T-cell (primary cell): ENCODE results near the gene TMEM184B. TPM values are rescaled to one million over a fixed set of nuclear protein-coding genes. Genes with fewer than 3 reads are reported as not detected.

Experiments
- ATAC-seq, 4 experiments: fragments of 200-7000 bp in 3 of 4; fragments of 150-1000 bp in 1 of 4; cut with Tn5 transposase; replicated peaks in 1 of 4; 1 replicate in 3 of 4; 2 replicates in 1 of 4; pipeline ENCODE4 v1.10.0; 2021; ENCODE audit warnings: moderate library complexity in 3 of 4, mild to moderate bottlenecking in 2 of 4, moderate number of reproducible peaks in 1 of 4
- CTCF ChIA-PET, 2 donors: fragments of 300-600 bp; sonication (Branson Sonifier 250); formaldehyde crosslinking; loops; one replicate each; lab custom pipeline; 2022; ENCODE audit warnings: antibody characterized with exemption in 2 of 2; lab: Charles Lee
- POLR2A ChIA-PET, 2 donors: fragments of 300-600 bp; sonication (Branson Sonifier 250); formaldehyde crosslinking; loops; one replicate each; lab custom pipeline; 2022; ENCODE audit warnings: antibody characterized with exemption in 2 of 2; lab: Charles Lee
- DNase-seq, 35 experiments: peaks; one replicate each; pipeline versions ENCODE4 v3.0.0 to v3.0.0-alpha.2; 2013 to 2023
- H3K27ac ChIP-seq: one replicate; pipeline ENCODE4 v1.5.1; 2013; ENCODE audit warnings: low read length
- H3K27me3 ChIP-seq, 2 experiments: replicated peaks in 1 of 2; 1 replicate in 1 of 2; 2 replicates in 1 of 2; pipeline versions ENCODE4 v1.6.1 to v1.7.0; 2013; ENCODE audit warnings: low read length in 1 of 2, mixed read lengths in 1 of 2; ENCODE audit not compliant: control insufficient read depth in 2 of 2, insufficient read depth in 2 of 2; ENCODE audit errors: extremely low read depth in 1 of 2
- H3K36me3 ChIP-seq, 2 donors: 1 replicate in 1 of 2; 2 replicates in 1 of 2; pipeline versions ENCODE4 v1.6.1 to v1.7.0; 2013; ENCODE audit warnings: low read length in 1 of 2; ENCODE audit not compliant: control insufficient read depth in 2 of 2, insufficient read depth in 1 of 2; ENCODE audit errors: extremely low read depth in 1 of 2
- H3K4me1 ChIP-seq, 2 experiments: 1 replicate in 1 of 2; 2 replicates in 1 of 2; pipeline versions ENCODE4 v1.6.1 to v1.7.0; 2013; ENCODE audit warnings: low read length in 2 of 2, mixed read lengths in 1 of 2; ENCODE audit not compliant: insufficient read depth in 2 of 2, control insufficient read depth in 1 of 2; ENCODE audit errors: extremely low read depth in 1 of 2
- H3K4me3 ChIP-seq, 2 donors: 1 replicate in 1 of 2; 2 replicates in 1 of 2; pipeline versions ENCODE4 v1.5.1 to v1.7.0; 2013; ENCODE audit warnings: mild to moderate bottlenecking in 2 of 2, low read length in 1 of 2, moderate library complexity in 1 of 2; ENCODE audit not compliant: control insufficient read depth in 1 of 2; ENCODE audit errors: extremely low read depth in 1 of 2
- H3K9me3 ChIP-seq: 2 replicates; pipeline ENCODE4 v1.7.0; 2013
- H3K27ac Mint-ChIP-seq, 2 donors: one replicate each; pipeline ENCODE4 v1.8.0; 2020 to 2021; ENCODE audit warnings: mild to moderate bottlenecking in 2 of 2, mixed read lengths in 2 of 2
- H3K27me3 Mint-ChIP-seq, 2 donors: one replicate each; pipeline ENCODE4 v1.8.0; 2021 to 2022; ENCODE audit warnings: mixed read lengths in 2 of 2
- H3K36me3 Mint-ChIP-seq: one replicate; pipeline ENCODE4 v1.8.0; 2021; ENCODE audit warnings: mixed read lengths
- H3K4me1 Mint-ChIP-seq, 3 donors: one replicate each; pipeline ENCODE4 v1.8.0; 2020 to 2022; ENCODE audit warnings: mixed read lengths in 3 of 3, mild to moderate bottlenecking in 1 of 3
- H3K4me3 Mint-ChIP-seq, 3 donors: one replicate each; pipeline ENCODE4 v1.8.0; 2020 to 2022; ENCODE audit warnings: mild to moderate bottlenecking in 3 of 3, mixed read lengths in 3 of 3, moderate library complexity in 3 of 3
- H3K9me3 Mint-ChIP-seq, 3 donors: one replicate each; pipeline ENCODE4 v1.8.0; 2020 to 2022; ENCODE audit warnings: mixed read lengths in 3 of 3
- WGBS: methylation state at CpG from one replicate; pipeline ENCODE4 v1.1.5; 2013; ENCODE audit warnings: missing lambda C conversion rate; ENCODE audit not compliant: insufficient coverage; 5-methylcytosine and 5-hydroxymethylcytosine counted together
- total RNA-seq, 35 experiments: library from RNA in 6 of 35; stranded (reverse) in 6 of 35; fragments of 120-200 nt in 1 of 35; gene quantifications; one replicate each; pipeline versions ENCODE4 v1.2.1 to v1.2.4 and lab custom pipeline; 2013 to 2026

TMEM184B gene
- total RNA-seq, 5 donors from 2014 or later (not counting 1 experiment from before 2014, with no cell fraction given): 30.8 to 41.3 (median 35.8) TPM

DNA sequence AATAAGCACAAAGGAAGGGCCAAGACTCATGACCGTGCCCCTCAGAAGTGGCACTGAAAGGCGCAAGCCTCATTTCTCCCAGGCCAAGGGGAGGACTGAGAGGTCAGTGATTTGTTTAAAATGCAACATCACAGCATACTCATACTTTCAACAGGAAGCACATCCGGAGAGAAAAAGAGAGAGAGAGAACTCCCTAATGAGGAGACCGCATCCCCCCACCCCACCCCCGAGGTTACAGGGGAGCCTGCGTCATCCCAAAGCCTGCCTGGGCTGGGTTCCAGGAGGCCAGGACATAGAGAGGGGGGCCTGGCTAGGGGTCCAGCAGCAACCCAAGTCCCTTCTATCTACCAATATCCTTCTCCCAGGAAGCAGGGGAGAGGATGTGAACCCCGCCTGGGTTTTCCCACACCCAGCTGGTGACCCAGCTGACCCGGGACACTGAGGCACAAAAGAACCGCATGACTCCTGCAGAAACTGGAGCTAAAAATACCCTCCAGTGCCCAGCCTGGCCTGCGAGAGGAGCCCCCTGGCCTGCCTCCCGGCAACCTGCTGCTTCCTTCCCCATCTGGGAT, 40.7 kb upstream of the TMEM184B start:
- ChIA-PET CTCF (no interaction called here), POLR2A (interaction anchor here in 1 of 2 donors (0.6 kb wide), 1 partner anchor 17 kb away, joined by 3 read pairs; no protein-coding TSS in a partner anchor)
- no peak overlapping the region for H3K4me3 ChIP-seq
- peak overlapping the region; percentile 95 to 96 for H3K27ac Mint-ChIP-seq
- no peaks in the 10 kb centered on the region for H3K27me3 Mint-ChIP-seq
- H3K36me3 Mint-ChIP-seq: peaks cover 3% of the 10 kb centered on the region
- peaks cover 2 to 74% of the 10 kb centered on the region in 2 experiments for H3K4me1 ChIP-seq
- ATAC-seq (no peak), DNase-seq (peak in 17 of 35 experiments; percentile 16 to 53 (median 37))
- H3K4me3 Mint-ChIP-seq: peak overlapping the region in 2 of 3 donors; percentile 39 to 82
- H3K9me3 ChIP-seq: no peaks in the 10 kb centered on the region
- WGBS: 84% methylated on average over 2 of the region's 11 CpGs
- peak overlapping the region; percentile 76 for H3K27ac ChIP-seq
- no peaks in the 10 kb centered on the region for H3K9me3 Mint-ChIP-seq
- H3K27me3 ChIP-seq: no peaks in the 10 kb centered on the region
- peaks cover 66 to 70% (median 68%) of the 10 kb centered on the region in 3 donors for H3K4me1 Mint-ChIP-seq
- peaks cover 5 to 28% of the 10 kb centered on the region in 2 donors for H3K36me3 ChIP-seq

DNA sequence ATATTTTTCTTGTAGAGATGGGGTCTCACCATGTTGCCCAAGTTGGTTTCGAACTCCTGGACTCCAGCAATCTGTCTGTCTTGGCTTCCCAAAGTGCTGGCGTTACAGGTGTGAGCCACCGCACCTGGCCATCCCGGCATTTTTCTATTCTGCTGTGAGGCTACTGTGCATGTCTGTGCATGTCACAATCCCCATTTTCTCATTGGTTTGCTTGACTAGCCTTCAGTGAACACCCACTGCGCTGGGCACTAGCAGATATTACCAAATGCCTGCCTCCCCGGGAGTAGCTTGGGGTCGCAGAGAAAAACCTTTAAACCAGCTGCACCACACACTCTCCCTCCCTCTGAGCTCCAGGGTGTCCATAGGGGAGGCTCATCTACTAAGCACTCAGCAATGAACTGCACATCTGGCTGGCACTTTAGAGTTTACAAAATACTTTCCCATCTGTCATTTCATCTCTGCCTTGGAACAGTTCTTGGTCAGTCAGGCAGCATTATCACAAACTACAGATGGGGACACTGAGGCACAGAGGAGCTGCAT, 39.5 kb upstream of the TMEM184B start:
- ChIA-PET POLR2A (interaction anchor here in 1 of 2 donors (0.5 kb wide), 1 partner anchor 26 kb away, joined by 3 read pairs; no protein-coding TSS in a partner anchor), CTCF (no interaction called here)
- Histone ChIP-seq H3K27me3 (no peaks in the 10 kb centered on the region), H3K36me3 (peaks cover 5 to 28% of the 10 kb centered on the region in 2 donors), H3K27ac (no peak overlapping the region), H3K4me1 (peaks cover 2 to 64% of the 10 kb centered on the region in 2 experiments), H3K9me3 (no peaks in the 10 kb centered on the region), H3K4me3 (no peak overlapping the region)
- Mint-ChIP-seq H3K4me1 (peaks cover 72 to 73% (median 72%) of the 10 kb centered on the region in 3 donors), H3K36me3 (peaks cover 3% of the 10 kb centered on the region), H3K27me3 (no peaks in the 10 kb centered on the region), H3K27ac (peak overlapping the region; percentile 85 to 95), H3K4me3 (no peak overlapping the region), H3K9me3 (no peaks in the 10 kb centered on the region)
- ATAC-seq (no peak), DNase-seq (no peak)
- WGBS: 99% methylated on average over 7 of the region's 7 CpGs

DNA sequence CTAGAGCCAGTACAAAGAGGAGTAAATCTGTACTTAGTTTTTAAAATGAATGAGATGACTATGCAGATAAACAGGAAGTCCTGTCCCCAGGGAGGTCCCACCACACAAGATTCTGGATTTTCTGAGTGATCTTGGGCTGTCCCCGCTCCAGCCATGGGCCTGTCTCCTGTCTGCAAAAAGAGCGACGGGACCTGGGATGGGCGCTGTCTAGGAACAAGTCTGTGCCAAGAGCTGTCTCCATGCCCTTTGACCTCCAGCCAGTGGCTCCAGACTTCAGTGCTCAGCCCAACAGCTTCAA, 38.5 kb upstream of the TMEM184B start:
- ChIA-PET POLR2A (no interaction called here), CTCF (interaction anchor here in 1 of 2 donors (0.7 kb wide), 1 partner anchor 126 kb away, joined by 3 read pairs; no protein-coding TSS in a partner anchor)
- 43% methylated on average over 1 of the region's 4 CpGs for WGBS
- Mint-ChIP-seq H3K9me3 (no peaks in the 10 kb centered on the region), H3K36me3 (peaks cover 3% of the 10 kb centered on the region), H3K4me1 (peaks cover 74 to 78% (median 74%) of the 10 kb centered on the region in 3 donors), H3K27ac (peak overlapping the region; percentile 82 to 85), H3K27me3 (no peaks in the 10 kb centered on the region), H3K4me3 (no peak overlapping the region)
- H3K9me3 ChIP-seq: no peaks in the 10 kb centered on the region
- H3K4me1 ChIP-seq: peaks cover 2 to 66% of the 10 kb centered on the region in 2 experiments
- DNase-seq (no peak), ATAC-seq (no peak)
- H3K36me3 ChIP-seq: peaks cover 5 to 28% of the 10 kb centered on the region in 2 donors
- peak overlapping the region; percentile 23 for H3K27ac ChIP-seq
- H3K4me3 ChIP-seq: no peak overlapping the region
- no peaks in the 10 kb centered on the region for H3K27me3 ChIP-seq

DNA sequence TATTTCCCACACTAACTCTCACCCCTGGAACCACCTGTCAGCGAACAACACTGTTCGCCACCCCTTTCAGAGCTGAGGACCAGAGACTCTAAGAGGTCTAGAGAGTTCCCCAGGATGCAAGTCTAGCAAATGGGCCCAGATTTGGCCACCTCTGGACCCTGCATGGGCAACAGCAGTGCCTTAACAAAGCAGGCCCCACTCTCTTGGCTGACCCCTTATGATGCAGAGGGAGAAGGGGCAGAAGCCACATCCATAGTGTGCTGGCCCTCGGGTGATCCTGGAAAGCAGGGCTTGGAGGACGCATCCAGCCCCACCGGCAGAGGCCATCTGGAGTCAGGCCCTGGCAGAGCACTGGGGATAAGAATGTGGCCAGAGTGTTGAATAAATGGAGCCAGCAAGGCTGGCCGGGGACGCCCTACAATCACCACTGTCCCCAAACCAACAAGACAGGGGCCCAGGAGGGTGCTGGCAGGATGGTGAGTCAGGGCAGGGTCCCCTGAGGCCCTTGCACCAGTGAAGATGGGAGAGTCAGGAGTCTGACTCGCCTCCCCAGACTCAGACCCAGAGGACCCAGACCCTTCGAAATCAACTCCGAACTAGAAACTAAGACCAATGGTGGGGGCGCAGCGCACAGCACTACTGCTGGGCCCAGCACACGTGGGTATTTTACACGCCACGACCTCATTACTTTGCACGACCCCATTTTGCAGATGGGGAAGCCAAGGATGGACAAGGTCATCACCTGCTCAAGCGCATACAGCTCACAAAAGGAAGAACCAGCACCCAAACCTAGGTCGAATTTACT, 37.9 kb upstream of the TMEM184B start:
- POLR2A ChIA-PET: no interaction called here
- Mint-ChIP-seq H3K27me3 (no peaks in the 10 kb centered on the region), H3K27ac (peak overlapping the region; percentile 82 to 85), H3K4me3 (no peak overlapping the region), H3K4me1 (peaks cover 74 to 78% (median 74%) of the 10 kb centered on the region in 3 donors), H3K9me3 (no peaks in the 10 kb centered on the region), H3K36me3 (peaks cover 3% of the 10 kb centered on the region)
- no peaks in the 10 kb centered on the region for H3K27me3 ChIP-seq
- ATAC-seq (no peak), DNase-seq (no peak)
- CTCF ChIA-PET: no interaction called here
- H3K9me3 ChIP-seq: no peaks in the 10 kb centered on the region
- H3K36me3 ChIP-seq: peaks cover 5 to 28% of the 10 kb centered on the region in 2 donors
- H3K4me3 ChIP-seq: no peak overlapping the region
- 88% methylated on average over 11 of the region's 18 CpGs for WGBS
- H3K4me1 ChIP-seq: peaks cover 0 to 65% of the 10 kb centered on the region in 2 experiments
- H3K27ac ChIP-seq: peak overlapping the region; percentile 23

DNA sequence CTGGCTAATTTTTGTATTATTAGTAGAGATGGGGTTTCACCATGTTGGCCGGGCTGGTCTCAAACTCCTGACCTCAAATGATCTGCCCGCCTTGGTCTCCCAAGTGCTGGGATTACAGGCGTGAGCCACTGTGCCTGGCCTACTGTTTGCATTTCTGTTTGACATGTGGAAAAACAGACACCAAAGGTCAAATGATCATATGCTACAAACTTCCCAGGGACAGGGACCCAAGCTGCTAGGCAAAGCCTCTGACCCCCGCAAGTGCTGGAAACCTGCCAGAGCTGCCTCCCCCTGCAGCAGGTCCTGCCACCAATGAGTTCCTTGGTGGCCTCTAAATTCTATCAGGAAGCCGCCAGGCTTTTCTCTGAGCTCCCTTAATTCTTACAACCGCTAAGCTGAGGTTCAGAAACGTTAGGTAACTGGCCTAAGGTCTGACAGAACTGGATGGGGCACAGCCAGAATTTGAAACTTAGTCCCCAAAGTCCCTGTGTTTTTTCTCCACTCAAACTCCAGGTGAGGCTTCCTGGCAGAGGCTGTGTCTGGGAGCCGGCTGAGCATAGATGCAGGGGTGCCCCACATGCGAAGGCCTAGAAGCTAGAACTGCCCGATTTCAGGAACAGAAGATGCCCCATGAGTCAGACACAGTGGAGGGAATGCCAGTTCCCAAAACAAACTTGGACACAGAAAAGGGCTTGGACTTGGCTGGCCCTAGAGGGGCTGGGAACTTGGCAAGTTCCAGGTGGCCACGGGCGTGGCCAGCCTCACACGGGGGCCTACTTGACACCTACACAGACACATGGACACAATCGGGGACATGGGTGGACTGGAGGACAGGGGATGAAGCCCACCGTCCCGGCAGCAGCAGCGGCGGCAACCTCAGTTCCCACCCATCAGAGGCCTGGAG, 37.1 kb upstream of the TMEM184B start:
- no peak for DNase-seq
- H3K4me1 Mint-ChIP-seq: peaks cover 71 to 76% (median 71%) of the 10 kb centered on the region in 3 donors
- Histone ChIP-seq H3K27me3 (no peaks in the 10 kb centered on the region), H3K27ac (no peak overlapping the region), H3K36me3 (peaks cover 5 to 28% of the 10 kb centered on the region in 2 donors), H3K9me3 (no peaks in the 10 kb centered on the region), H3K4me1 (peaks cover 0 to 59% of the 10 kb centered on the region in 2 experiments), H3K4me3 (no peak overlapping the region)
- CTCF ChIA-PET: no interaction called here
- POLR2A ChIA-PET: no interaction called here
- H3K4me3 Mint-ChIP-seq: no peak overlapping the region
- H3K27ac Mint-ChIP-seq: peak overlapping the region; percentile 82 to 85
- no peaks in the 10 kb centered on the region for H3K27me3 Mint-ChIP-seq
- no peak for ATAC-seq
- WGBS: 93% methylated on average over 11 of the region's 18 CpGs
- no peaks in the 10 kb centered on the region for H3K9me3 Mint-ChIP-seq
- peaks cover 3% of the 10 kb centered on the region for H3K36me3 Mint-ChIP-seq
